ENCODE data around the gene TRPC4. TPM values are rescaled to one million over a fixed set of nuclear protein-coding genes. Genes with fewer than 3 reads are reported as not detected.
"Not testable (repeated sequence)": the region's sequence is repeated elsewhere in the genome, so short reads cannot be mapped to it uniquely, and the experiment has no call there.

Gene TRPC4
- total RNA-seq, 2 experiments from 2014 or later = not detected

DNA sequence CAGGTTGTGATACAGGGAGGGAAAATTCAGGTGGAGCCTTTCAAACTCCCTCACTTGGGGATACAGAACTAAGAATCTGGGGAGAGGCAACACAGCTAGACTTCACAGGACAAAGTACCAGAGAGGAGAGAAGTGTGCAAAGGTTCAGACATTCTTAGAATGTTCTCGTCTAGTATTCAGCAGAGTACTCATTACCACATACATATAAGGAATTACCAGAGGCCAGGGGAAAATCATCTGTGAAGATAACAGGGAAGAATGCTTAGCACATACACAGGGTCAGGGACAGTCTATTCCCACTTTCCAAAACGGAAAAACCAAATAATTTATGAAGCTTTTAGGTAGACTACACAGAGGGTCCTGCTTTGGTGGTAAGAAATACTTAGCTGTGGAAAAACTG is 58.1 kb downstream of the TRPC4 start:
- DNase-seq (no peak), ATAC-seq (no peak)
- Mint-ChIP-seq H3K27ac (no peak overlapping the region), H3K27me3 (no peaks in the 10 kb centered on the region), H3K36me3 (ENCODE audit: low read depth) (no peaks in the 10 kb centered on the region), H3K4me1 (no peaks in the 10 kb centered on the region), H3K4me3 (no peak overlapping the region), H3K9me3 (ENCODE audit: low read depth) (peaks cover 8% of the 10 kb centered on the region)
- intact Hi-C loops (cut with DNase I, micrococcal nuclease) = no loop called here
- ChIA-PET POLR2A (no interaction called here), CTCF (no interaction called here)

- peaks cover 3% of the 10 kb centered on the region for H3K9me3 Mint-ChIP-seq (ENCODE audit: low read depth)
Observed at GRCh38 chr13:37806666-37807065, 62.9 kb downstream of the TRPC4 start.

GRCh38 chr13:37797631-37798030 is 71.9 kb downstream of the TRPC4 start:
- POLR2A ChIA-PET = no interaction called here
- H3K27me3 Mint-ChIP-seq = peaks cover 2% of the 10 kb centered on the region
- H3K4me3 Mint-ChIP-seq = no peak overlapping the region
- H3K4me1 Mint-ChIP-seq = no peaks in the 10 kb centered on the region
- ATAC-seq = no peak
- H3K36me3 Mint-ChIP-seq (ENCODE audit: low read depth) = no peaks in the 10 kb centered on the region
- DNase-seq = no peak
- H3K27ac Mint-ChIP-seq = no peak overlapping the region
- H3K9me3 Mint-ChIP-seq (ENCODE audit: low read depth) = no peaks in the 10 kb centered on the region
- intact Hi-C loops (cut with DNase I, micrococcal nuclease) = no loop called here
- CTCF ChIA-PET = no interaction called here

More at GRCh38 chr13:37806666-37807065, 62.9 kb downstream of the TRPC4 start:
- ATAC-seq (no peak), DNase-seq (no peak)
- intact Hi-C loops (cut with DNase I, micrococcal nuclease) = no loop called here
- Mint-ChIP-seq H3K27me3 (no peaks in the 10 kb centered on the region), H3K36me3 (ENCODE audit: low read depth) (no peaks in the 10 kb centered on the region), H3K27ac (no peak overlapping the region), H3K4me3 (no peak overlapping the region), H3K4me1 (no peaks in the 10 kb centered on the region)
- POLR2A ChIA-PET = no interaction called here
- CTCF ChIA-PET = no interaction called here

DNA sequence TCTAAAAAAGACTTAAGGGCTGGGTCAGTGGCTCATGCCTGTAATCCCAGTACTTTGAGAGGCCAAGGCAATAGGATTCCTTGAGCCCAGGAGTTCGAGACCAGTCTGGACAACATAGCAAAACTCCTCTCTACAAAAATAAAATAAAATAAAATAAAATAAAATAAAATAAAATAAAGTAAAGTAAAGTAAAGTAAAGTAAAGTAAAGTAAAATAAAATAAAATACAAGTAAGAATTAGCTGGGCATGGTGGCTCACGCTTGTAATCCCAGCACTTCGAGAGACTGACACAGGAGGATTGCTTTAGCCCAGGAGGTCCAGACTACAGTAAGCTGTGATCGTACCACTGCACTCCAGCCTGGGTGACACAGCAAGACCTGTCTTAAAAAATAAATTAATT is 72.8 kb downstream of the TRPC4 start:
- H3K36me3 Mint-ChIP-seq (ENCODE audit: low read depth); H3K27me3 Mint-ChIP-seq; H3K9me3 Mint-ChIP-seq (ENCODE audit: low read depth); POLR2A ChIA-PET; H3K4me3 Mint-ChIP-seq; CTCF ChIA-PET; ATAC-seq; DNase-seq; intact Hi-C loops (cut with DNase I, micrococcal nuclease); H3K27ac Mint-ChIP-seq; H3K4me1 Mint-ChIP-seq: not testable (repeated sequence)

DNA sequence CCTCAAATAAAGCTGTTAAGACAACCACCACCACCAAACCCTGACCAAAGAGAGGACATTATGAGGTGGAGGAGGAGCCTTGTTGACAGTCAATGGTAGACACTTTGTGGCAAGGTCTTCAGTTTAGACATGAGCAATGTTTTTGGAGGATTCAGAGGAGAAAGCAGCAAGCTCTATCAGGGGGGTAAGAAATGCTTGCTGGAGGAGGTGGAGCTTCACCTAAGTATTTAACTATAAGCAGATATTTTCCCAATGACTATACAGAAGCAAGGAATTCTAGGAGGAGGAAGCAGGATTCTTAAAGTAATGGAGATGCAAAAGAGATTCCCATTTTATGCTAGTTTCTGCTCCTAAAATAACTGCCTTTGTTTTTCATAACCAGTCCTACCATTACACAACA is 74.2 kb downstream of the TRPC4 start:
- ChIA-PET POLR2A (no interaction called here), CTCF (no interaction called here)
- Mint-ChIP-seq H3K27me3 (peaks cover 2% of the 10 kb centered on the region), H3K4me1 (no peaks in the 10 kb centered on the region), H3K36me3 (ENCODE audit: low read depth) (no peaks in the 10 kb centered on the region), H3K4me3 (no peak overlapping the region), H3K9me3 (ENCODE audit: low read depth) (no peaks in the 10 kb centered on the region), H3K27ac (no peak overlapping the region)
- ATAC-seq = no peak
- intact Hi-C loops (cut with DNase I, micrococcal nuclease) = no loop called here
- no peak for DNase-seq

DNA sequence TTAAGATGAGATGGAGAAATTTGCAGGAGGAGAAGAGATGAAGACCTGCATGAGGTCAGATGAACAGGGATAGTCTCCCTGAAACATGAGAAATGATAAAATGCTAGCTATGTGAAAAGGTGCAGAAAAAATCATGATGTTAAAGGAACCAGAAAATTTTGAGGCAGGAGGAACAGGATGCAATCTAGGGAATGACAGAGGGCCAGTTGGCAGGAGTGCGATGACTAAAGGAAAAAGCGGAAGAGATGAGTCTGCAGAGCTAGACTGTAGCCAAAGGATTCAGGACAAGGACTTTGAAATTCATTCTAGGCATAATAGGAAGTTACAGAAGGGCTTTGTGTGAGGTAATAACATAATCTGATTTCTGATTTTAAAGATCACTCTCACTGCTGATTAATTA is 77.9 kb downstream of the TRPC4 start:
- H3K36me3 Mint-ChIP-seq (ENCODE audit: low read depth) = no peaks in the 10 kb centered on the region

DNA sequence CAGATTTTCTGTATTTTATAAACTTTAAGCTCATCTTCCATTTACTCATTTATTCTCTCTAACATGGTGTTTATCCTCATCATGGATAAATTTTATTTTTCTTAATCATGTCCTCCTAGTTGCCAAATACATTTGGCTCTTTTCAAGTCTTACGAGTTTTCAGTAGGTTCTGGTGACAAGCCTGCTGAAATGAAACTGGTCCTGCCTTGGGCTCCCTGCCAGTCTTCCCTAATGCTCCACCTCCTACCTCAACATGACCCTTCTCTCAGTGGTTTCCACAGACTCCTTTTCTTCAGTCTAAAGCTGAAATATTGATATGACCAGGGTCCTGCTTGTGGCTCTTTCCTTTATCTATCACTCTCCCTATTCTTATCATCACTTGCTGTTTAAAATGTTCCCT is 81.2 kb downstream of the TRPC4 start:
- ChIA-PET POLR2A (no interaction called here), CTCF (no interaction called here)
- peaks cover 2% of the 10 kb centered on the region for H3K27me3 Mint-ChIP-seq
- H3K4me1 Mint-ChIP-seq = no peaks in the 10 kb centered on the region
- H3K27ac Mint-ChIP-seq = no peak overlapping the region
- no peaks in the 10 kb centered on the region for H3K9me3 Mint-ChIP-seq (ENCODE audit: low read depth)
- no peak for DNase-seq
- no peak overlapping the region for H3K4me3 Mint-ChIP-seq
- no peak for ATAC-seq
- intact Hi-C loops (cut with DNase I, micrococcal nuclease) = no loop called here
- no peaks in the 10 kb centered on the region for H3K36me3 Mint-ChIP-seq (ENCODE audit: low read depth)

More for the DNA sequence above, 77.9 kb downstream of the TRPC4 start:
- DNase-seq (no peak), ATAC-seq (no peak)
- intact Hi-C loops (cut with DNase I, micrococcal nuclease) = no loop called here
- Mint-ChIP-seq H3K9me3 (ENCODE audit: low read depth) (no peaks in the 10 kb centered on the region), H3K27ac (no peak overlapping the region), H3K4me3 (no peak overlapping the region), H3K27me3 (peaks cover 2% of the 10 kb centered on the region), H3K4me1 (no peaks in the 10 kb centered on the region)
- ChIA-PET CTCF (no interaction called here), POLR2A (no interaction called here)

GRCh38 chr13:37777676-37778075 is 91.9 kb downstream of the TRPC4 start:
- H3K9me3 Mint-ChIP-seq (ENCODE audit: low read depth) = peaks cover 1% of the 10 kb centered on the region
- ATAC-seq (no peak), DNase-seq (no peak)
- H3K4me1 Mint-ChIP-seq = no peaks in the 10 kb centered on the region
- no peaks in the 10 kb centered on the region for H3K36me3 Mint-ChIP-seq (ENCODE audit: low read depth)
- no peak overlapping the region for H3K4me3 Mint-ChIP-seq
- intact Hi-C loops (cut with DNase I, micrococcal nuclease) = no loop called here
- POLR2A ChIA-PET = no interaction called here
- CTCF ChIA-PET = no interaction called here
- no peak overlapping the region for H3K27ac Mint-ChIP-seq
- H3K27me3 Mint-ChIP-seq = no peaks in the 10 kb centered on the region

DNA sequence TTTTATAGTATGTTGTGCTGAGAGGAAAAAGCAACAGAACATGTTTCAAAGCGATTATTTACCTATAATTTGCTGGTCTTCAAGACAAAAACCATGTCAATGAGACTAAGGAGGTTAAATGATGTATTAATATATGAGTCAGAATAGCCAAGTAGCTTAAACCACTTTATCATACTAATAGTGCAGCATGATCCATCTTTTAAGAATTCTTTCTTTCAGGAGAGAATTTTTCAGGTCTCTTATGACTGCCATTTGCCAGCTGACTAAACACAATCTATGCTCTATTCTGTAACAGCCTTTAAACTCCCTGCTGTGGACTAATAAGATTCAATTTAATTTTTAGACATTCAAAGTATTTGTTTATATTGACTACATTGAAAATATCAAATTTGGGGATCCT is 93.7 kb downstream of the TRPC4 start:
- Mint-ChIP-seq H3K27ac (no peak overlapping the region), H3K27me3 (no peaks in the 10 kb centered on the region), H3K36me3 (ENCODE audit: low read depth) (no peaks in the 10 kb centered on the region), H3K9me3 (ENCODE audit: low read depth) (peaks cover 1% of the 10 kb centered on the region), H3K4me1 (no peaks in the 10 kb centered on the region), H3K4me3 (no peak overlapping the region)
- DNase-seq (no peak), ATAC-seq (no peak)
- intact Hi-C loops (cut with DNase I, micrococcal nuclease) = no loop called here
- POLR2A ChIA-PET = no interaction called here
- CTCF ChIA-PET = no interaction called here

DNA sequence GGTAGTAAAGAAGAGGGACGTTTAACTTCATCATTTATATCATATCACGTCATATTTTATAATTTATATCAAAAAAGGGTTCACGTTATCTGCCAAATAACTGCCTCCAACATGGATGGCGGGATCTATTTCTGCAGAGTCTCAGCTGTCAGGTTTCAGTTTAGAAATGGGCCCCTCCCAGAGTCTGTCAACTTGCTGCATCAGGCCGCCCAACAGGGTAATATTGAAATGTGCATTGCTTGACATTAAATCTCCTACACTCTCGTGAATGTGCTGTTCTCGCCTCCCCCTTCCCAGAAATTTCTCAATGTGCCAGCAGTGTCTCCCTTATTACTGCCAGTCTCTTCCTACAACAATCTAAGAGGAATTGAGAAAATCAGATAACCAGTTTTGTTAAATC is 96.9 kb downstream of the TRPC4 start:
- no peak overlapping the region for H3K27ac Mint-ChIP-seq
- ATAC-seq (no peak), DNase-seq (no peak)
- intact Hi-C loops (cut with DNase I, micrococcal nuclease) = no loop called here
- H3K9me3 Mint-ChIP-seq (ENCODE audit: low read depth) = peaks cover 1% of the 10 kb centered on the region
- no peaks in the 10 kb centered on the region for H3K27me3 Mint-ChIP-seq
- H3K36me3 Mint-ChIP-seq (ENCODE audit: low read depth) = no peaks in the 10 kb centered on the region
- CTCF ChIA-PET = no interaction called here
- no peaks in the 10 kb centered on the region for H3K4me1 Mint-ChIP-seq
- no peak overlapping the region for H3K4me3 Mint-ChIP-seq
- POLR2A ChIA-PET = no interaction called here

- Mint-ChIP-seq H3K36me3 (ENCODE audit: low read depth) (no peaks in the 10 kb centered on the region), H3K27ac (no peak overlapping the region), H3K9me3 (ENCODE audit: low read depth) (no peaks in the 10 kb centered on the region), H3K4me3 (no peak overlapping the region), H3K4me1 (no peaks in the 10 kb centered on the region), H3K27me3 (no peaks in the 10 kb centered on the region)
- no peak for ATAC-seq
- intact Hi-C loops (cut with DNase I, micrococcal nuclease) = no loop called here
- POLR2A ChIA-PET = no interaction called here
- CTCF ChIA-PET = interaction anchor here (1.8 kb wide), 1 partner anchor 1106 kb away, joined by 5 read pairs; no protein-coding TSS in a partner anchor
- DNase-seq = no peak
Observed at GRCh38 chr13:37769545-37769944, 100.0 kb downstream of the TRPC4 start.

DNA sequence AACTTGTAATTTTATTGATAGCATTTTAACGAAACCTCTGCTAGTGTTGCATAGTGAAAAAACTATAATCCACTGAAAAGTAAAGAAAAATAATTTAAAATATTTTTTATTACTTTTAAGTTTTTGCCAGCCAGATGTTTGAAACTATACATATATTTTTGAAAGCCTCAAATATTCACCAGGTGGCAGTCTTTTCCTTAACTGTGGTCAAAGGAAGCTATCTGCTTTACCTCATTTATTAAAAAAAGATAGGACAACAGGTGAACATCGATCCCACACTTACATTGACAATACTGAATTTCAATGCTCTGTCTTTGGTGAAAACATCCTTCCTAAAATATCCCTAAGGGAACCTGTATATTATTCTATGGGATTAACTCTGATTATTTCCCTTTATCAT is 100.5 kb downstream of the TRPC4 start:
- no peaks in the 10 kb centered on the region for H3K9me3 Mint-ChIP-seq (ENCODE audit: low read depth)

DNA sequence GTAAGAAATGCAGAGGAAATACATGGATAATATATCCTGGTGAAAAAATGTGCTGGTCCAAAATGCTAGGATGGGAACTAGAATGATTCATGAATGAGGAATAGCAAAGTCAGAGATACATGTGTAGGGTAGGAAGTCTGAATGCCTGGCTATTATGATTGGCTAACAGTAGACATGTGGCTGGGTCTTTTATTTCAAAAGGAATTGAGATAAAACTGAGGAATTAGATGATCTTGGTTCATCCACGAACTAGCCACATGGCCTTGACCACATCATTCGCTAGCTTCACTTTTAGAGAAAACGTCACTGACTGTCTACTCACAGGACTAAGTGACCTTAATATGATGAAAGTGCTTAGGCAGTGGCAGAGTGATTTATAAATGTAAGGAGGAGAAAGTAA is 103.1 kb downstream of the TRPC4 start:
- CTCF ChIA-PET = no interaction called here
- POLR2A ChIA-PET = no interaction called here
- no peak for ATAC-seq
- Mint-ChIP-seq H3K4me3 (no peak overlapping the region), H3K27me3 (no peaks in the 10 kb centered on the region), H3K36me3 (ENCODE audit: low read depth) (no peaks in the 10 kb centered on the region), H3K4me1 (no peaks in the 10 kb centered on the region), H3K27ac (no peak overlapping the region), H3K9me3 (ENCODE audit: low read depth) (no peaks in the 10 kb centered on the region)
- intact Hi-C loops (cut with DNase I, micrococcal nuclease) = no loop called here
- DNase-seq = no peak

More for the DNA sequence above, 100.5 kb downstream of the TRPC4 start:
- Mint-ChIP-seq H3K27me3 (no peaks in the 10 kb centered on the region), H3K4me1 (no peaks in the 10 kb centered on the region), H3K36me3 (ENCODE audit: low read depth) (no peaks in the 10 kb centered on the region), H3K27ac (no peak overlapping the region), H3K4me3 (no peak overlapping the region)
- DNase-seq = no peak
- intact Hi-C loops (cut with DNase I, micrococcal nuclease) = no loop called here
- ChIA-PET CTCF (interaction anchor here (1.8 kb wide), 1 partner anchor 1107 kb away, joined by 5 read pairs; no protein-coding TSS in a partner anchor), POLR2A (no interaction called here)
- no peak for ATAC-seq
